Cerebellar nuclear complex (tissue), 1 donor: ENCODE results near the gene SNHG17.
"Not testable (repeated sequence)": the region's sequence is repeated elsewhere in the genome, so short reads cannot be mapped to it uniquely, and the experiment has no call there.

Experiments
- DNase-seq, 2 experiments: peaks; one replicate each; lab custom pipeline; 2025; lab: John Stamatoyannopoulos, UW

The SNHG17 gene

DNA sequence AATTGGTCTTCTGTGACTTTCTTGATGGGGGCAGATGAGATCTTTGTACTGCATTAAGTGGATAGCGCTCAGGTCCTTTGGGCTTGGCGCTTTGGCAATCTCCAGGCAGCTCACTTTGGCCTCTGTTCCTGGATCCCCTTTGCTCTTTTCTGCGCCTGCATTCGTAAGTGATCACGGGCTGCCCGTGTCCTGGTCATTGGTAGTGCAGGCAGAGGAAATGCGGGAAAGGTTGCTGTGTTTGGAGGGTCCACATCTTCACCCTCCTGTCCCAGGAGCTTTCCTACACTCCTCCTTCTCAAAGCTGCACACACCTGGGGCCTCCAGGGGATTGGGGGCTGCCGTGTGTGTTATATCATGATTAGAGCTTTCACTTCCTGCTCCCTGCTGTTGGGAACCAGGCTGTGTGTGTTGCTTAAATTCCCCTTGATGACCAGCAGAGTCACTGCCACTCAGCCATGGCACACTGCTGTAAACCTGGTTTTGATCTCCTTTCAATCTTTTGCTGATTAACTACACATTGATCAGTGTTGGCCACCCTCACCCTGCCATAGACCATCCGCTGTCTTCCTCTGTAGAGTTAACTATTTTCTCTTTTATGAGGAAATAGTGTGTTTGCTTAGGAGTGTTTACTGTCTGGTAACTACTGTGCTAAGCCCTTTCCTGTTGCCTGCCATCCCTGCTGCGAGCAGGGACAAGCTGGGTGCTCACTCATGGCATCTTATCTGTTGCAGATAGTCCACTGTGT is 13.0 kb upstream of the SNHG17 start:
- DNase-seq = no peak

DNA sequence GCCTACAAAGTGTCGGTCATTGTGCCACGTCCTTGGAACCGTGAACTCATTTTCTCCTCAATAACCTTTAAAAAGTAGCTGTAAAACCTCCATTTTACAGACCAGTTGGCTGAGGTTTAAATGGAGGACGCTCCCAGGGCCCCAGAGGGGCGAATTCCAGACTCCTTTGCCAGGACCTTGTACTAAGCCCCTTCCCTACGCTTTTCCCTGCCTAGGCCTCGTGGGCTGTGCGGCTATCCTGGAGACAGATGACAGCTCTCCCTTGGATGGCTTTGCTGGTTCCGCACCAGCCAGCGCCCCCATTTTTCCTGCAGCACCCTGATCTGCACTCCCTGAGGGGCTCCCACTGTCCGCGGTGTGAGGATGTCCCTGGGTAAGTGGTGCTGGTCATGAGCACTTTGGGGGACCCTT is 12.1 kb upstream of the SNHG17 start:
- no peak for DNase-seq

DNA sequence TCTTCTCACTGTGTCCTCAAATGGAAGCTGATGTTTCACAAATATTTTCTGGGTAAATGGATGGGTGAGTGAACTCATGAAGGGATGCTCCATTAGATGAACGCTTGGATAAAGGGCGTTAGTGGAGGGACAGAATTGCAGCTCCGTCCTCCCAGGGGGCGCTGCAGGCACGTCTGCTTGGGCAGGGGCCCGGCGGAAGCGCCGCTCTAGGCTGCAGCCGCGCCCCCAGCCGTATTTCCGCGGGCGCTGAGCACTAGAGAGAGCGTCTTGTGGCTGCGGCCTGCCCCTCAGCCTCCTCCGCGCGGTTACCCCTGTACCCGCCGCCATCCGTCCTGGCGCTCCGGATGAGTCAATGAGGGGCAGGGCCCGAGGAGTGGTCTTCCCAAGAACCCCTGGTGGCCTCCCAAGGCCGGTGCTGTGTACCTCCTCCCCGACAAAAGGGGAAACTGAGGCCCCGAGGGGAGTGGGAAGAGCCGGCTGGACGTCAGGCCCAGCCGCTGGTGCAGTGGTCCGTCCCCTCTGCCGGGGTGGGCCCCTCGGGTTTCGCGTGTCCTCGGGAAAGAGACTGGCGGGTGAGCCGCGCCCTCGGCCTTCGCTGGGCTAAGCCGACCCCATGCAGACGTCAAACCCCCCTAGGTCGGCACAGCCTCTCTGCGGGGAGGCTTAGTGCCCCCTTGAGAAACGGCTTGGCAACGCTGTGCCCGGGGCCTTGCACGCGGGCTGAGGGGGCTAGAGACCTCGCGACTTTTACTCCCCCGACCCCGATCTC is 11.5 kb upstream of the SNHG17 start:
- peak in 1 of 2 experiments; percentile 60 for DNase-seq

DNA sequence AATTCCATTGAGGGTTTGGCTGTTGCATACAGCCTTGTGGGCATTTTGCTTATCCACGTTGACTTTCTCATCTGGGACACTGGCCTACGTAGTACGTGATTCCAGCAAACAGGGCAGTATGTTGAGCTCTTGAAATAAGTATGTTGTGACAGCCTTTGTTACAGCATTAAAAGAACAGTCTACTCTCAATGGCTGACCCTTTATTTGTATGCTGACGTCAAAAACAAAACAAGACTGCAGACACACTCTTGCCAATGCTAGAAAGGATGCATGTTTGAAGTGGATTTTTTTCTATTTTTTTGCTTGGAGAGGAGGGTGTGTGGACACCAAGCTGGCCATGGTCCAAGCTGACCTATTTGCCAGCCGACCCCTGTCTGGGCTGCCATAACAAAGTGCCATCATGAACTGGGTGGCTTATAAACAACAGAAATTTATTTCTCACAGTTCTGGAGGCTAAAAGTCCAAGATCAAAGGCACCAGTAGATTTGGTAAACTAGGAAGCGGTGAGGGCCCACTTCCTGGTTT is 10.8 kb upstream of the SNHG17 start:
- no peak for DNase-seq

DNA sequence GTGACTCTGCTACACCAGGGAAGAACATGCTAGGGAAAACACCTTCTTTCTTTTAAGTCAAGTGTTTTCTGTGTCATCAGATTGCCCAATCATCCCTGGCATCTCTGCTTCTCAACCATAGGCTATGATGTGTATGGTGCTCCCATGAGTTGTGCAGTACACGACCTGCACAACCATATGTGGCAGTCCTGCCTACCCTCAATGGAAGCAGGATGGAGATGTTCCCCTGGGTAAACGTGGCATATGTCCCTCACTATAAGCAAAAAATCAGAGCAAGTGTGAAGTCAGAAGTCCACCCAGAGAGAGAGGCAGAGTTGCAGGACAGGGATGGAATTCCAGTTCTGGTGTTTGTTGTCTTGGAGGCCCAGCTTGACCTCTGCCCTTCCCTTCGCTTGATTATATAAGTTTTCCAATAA is 10.3 kb upstream of the SNHG17 start:
- DNase-seq = no peak

DNA sequence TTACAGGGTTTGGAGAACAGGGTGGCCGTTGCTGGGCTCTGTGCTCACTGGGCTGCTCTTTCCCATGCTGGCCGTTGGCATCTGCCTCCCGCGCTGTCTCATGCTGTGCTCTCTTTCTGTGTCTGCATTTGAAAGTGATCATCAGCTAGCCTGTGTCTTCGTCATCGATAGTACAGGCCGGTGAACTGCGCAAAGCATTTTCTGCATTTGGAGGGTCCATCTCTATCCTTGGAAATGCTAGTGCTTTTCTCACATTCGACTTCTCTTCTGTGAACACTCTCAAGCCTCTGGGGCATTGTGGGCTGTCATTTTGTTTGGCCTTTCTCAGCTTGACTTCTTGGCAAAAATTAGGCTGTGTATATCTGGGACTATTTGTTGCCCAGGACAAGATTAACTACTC is 6.8 kb upstream of the SNHG17 start:
- peak in 1 of 2 experiments; percentile 51 for DNase-seq

DNA sequence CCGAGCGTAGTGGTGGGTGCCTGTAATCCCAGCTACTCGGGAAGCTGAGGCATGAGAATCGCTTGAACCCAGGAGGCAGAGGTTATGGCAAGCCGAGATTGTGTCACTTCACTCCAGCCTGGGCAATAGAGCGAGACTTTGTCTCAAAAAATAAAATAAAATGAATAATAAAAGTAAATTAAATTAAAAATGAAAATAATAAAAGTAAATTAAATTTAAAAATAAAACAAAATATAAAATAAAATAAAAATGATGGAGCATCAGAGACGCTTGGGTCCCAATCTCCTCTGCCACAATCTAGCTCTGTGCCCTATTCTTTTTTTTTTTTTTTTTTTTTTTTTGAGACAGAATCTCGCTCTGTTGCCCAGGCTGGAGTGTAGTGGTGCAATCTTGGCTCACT is 6.0 kb upstream of the SNHG17 start:
- DNase-seq = not testable (repeated sequence)

DNA sequence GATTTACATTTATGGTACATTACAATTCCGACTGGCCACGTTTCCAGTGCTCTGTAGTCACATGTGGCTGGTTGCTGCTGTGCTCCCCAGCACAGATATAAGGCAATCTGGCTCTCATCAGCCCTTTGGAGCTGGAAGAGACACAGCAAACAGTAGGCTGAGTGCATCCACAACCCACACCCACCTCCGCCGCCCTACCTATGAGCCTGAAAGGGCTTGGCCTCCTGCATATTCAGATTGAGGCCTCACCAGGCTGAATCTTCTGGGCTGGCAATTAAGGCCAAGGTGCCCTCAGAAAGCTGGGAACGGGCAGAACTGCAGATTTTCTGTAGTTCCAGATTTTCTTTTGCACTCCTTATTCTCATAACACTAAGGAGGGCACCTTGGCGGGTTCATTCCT is 2.7 kb upstream of the SNHG17 start:
- no peak for DNase-seq

DNA sequence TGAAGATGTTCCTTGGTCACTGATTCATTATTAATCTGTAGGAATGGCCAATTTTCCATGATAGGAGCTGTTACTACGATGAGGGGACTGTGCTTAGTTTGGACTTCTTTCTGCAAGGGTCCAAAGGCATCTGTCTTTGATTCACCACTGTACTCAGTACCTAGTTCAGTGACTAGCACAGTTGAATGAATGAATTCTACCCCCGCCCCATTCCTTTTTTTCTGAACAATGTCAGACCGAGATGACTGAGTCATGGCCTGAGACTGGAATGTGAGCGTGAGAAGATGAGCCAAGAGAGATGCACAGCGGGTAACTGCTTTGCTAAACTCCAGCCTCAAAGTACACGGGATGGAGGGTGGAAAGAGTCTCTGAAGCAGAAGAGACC is 419 bp upstream of the SNHG17 start:
- DNase-seq = no peak

DNA sequence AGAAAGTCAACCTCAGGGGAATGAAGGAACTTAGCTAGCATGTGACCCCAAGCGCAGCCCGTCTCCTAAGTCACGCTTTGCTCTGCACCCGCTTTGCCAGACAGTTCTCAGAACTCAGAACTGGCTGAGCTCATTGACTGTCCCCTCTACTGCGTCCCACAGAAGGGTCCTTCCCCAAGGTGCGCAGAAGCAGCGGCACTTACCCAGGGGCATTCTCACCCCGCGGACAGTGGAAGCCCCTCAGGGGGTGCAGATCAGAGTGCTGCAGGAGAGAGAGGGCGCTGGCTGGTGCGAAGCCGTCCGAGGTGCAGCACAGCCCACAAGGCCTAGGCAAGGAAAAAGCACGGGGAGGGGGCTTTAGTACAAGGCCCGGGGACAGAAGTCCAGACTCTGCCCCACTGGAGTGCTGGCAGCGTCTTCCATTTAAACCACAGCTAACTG is 807 bp downstream of the SNHG17 start:
- no peak for DNase-seq

DNA sequence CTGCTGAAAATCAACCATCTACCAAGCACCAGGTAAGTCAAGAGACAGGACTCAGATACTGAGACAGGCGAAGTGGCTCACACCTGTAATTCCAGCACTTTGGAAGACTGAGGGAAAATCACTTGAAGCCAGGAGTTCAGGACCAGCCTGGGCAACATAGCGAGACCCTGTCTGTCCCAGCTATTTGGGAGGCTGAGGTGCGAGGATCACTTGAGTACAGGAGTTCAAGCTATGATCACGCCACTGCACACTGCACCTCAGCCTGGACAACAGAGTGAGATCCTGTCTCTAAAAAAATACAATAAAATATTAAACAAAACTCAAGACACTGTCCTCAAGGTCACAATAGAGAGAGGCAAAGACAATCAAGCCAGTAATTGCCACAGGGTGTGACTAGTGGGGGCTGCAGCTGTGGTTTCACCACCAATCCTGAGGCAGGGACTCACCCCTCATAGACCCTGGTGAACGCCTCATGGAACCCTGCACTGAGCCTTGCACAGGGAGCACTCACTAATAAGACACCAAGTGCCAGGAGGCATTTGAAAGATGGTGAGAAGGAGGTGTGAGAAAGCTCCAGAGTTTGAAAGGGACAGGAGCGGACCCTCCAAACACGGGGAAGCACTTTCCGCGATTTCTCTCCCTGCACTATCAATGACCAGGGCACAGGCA is 1.7 kb downstream of the SNHG17 start:
- DNase-seq = no peak

DNA sequence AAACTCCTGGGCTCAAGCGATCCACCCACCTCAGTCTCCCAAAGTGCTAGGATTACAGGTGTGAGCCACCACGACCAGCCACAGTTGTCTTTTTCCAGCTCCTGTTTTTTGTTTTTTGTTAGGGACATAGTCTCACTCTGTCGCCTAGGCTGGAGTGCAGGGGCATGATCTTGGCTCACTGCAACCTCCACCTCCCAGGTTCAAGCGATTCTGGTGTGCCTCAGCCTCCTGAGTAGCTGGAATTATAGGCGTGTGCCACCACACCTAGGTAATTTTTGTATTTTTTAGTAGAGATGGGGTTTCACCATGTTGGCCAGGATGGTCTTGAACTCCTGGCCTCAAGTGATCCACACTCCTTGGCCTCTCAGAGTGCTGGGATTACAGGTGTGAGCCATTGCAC is 2.3 kb downstream of the SNHG17 start:
- not testable (repeated sequence) for DNase-seq

DNA sequence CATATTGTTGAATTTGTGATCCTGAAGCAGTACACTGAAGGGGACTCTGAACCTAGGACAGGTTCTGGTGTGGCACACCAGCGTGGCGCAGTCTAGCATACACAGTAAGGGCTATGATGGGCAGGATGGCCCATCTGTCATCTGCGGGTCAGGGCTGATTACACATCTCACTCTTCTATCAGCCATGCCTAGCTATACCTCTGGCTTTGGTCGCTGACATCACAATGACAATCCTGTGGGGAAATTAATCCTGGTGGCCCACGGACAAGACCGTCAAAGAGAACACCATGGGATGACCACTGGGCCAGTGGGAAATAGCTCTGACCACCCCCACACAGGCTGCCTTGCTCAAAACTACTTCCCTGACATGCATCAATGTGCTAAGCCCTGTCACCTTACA is 2.8 kb downstream of the SNHG17 start:
- no peak for DNase-seq

DNA sequence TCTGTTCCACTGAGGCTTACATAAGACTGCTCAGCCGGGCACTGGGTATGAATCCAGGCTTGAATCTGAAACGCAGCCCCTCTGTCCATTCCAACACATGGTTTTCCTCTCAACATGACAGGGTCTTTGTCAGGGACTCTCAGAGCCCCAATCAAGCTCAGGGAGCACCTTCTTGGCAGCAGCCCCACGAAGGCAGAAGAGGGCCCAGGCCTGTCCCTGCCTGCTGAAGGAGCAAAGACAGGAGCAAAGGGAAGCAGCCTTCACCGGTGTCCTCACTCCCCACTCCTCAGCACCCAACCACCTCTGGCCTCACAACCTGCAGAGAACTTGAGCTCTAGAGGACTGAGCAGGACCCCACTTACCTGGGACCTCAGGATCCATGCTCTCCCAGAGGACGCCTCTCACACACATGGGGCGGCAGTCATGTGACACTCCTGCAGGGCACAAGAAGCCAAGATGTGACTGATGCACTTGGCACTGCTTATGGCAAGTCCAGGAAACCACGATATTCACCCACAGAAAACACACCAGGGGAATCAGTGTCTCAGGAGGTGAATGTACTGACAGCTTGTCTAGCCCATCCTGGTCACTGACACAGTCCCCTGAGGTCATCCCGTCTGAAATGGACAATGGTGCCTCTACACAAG is 4.3 kb downstream of the SNHG17 start:
- no peak for DNase-seq

DNA sequence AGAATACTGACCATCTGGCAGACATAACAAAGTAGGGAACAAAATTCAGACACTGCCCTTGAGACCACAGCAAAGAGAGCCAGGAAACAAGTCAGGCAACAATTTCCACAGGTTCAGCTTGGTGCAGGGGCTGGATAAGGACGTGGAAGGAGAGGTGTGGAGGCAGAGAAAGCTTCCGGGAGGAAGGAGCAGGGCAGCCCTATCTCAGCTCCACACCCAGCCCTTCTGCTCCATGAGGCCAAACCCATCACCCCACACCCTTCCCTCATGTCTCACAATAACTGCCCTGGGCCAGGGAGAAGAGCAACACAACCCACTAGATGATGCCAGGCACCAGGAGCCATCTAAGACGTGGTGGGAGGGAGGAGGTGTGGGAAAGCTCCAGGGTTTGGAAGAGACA is 5.8 kb downstream of the SNHG17 start:
- DNase-seq = no peak

DNA sequence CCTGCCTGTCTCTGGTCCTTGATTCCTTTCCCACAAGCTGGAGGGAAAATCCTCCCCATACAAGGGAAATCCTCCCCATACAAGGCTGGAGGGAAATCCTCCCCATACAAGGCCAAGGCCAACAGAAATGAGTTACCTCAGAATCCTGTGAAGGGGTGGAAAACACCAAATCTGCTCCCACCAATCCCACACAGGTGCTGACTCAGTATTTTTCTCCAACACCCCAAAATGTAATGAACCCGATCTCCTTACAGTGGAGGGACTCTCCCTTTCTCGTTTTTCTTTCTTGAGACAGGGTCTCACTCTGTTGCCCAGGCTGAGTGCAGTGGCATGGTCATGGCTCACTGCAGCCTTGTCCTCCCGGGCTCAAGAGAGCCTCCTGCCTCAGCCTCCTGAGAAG is 6.3 kb downstream of the SNHG17 start:
- DNase-seq = no peak

DNA sequence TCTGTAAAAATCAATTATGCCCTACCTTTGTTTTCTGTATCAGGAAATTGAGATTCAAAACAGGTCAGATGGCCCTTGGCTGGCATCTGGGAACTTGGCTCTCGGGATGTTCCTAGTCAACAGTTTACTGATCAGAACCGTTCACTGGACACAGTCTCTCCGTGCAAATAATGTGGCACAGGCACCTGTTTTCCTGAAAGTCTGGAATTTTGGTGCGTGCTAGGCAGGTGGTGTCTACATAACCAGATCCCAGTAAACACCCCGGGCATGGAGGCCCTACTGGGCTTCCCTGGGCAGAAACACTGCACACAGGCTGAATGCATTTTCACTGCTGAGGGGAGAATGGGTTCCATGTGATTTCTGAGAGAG is 7.5 kb downstream of the SNHG17 start:
- DNase-seq = no peak

DNA sequence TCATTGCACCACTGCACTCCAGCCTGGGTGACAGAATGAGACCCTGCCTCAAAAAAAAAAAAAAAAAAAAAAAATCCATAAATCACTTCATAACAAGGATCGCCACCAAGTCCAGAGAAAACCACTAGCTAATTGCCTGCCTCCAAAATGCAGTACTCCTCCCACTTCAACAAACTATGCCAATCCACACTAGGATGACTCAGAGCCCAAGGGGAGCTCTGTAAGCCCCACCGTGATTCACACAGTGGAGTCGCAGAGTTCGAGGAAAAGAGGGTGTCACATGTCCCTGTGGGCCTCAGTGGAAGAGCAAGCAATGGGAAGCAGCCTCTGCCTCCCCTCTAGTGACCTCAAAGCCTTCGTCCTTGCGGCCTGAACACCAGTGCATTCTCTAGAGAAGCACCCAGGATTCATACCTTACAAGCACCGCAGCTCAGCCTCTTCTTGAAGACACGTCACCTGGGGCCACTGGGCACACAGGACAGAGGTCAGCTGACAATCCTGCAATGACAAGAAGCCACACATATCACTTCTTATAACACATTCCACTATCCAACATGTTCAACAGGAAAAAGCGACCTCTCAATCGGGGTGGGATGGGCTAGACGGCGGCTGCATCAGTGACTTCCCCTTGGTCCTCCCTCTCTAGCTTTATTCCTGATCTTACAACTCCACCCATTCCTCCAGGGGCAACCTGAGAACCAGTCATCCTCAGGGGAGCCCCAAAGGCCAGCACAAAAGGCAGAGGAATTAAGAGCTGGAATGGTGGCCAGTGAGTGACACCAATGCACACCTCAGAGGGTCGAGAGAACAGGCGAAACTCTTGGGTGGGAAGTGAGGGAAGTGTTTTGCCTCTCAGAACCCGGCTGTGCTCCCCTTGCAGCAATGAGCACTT is 8.9 kb downstream of the SNHG17 start:
- no peak for DNase-seq

DNA sequence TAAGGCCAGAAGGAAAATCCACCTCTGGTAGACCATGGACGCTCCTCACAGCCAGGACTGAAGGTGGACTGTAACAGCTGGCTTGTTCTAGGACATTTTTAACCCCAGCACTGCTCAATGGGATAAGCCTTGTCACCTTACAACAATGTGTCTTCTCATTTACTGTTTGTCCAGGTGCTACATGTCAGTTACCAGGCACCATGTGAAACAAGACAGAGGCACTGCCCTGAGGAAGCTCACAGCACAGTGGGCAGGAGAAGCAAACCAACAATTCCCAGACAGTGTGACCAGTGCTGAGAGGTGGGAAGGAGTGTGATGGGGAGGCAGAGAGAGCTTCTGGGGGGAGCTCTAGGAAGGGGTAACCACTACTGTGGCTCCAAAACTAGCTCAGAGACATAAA is 10.7 kb downstream of the SNHG17 start:
- DNase-seq = no peak

DNA sequence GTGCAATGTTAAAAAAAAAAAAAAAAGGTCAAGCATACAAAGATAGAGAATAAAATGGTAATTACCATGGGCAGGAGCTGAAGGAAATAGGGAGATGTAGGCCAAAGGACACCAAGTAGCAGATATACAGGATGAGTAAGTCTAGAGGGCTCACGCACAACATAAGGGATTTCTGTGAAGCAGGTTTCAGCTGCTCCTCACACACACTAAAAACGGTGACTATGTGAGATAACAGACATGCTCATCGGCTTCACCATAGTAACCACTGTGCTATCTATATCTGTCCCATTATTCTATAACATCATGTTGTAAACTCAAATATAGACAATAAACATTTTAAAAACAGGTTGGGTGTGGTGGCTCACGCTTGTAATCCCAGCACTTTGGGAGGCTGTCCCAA is 11.6 kb downstream of the SNHG17 start:
- no peak for DNase-seq

DNA sequence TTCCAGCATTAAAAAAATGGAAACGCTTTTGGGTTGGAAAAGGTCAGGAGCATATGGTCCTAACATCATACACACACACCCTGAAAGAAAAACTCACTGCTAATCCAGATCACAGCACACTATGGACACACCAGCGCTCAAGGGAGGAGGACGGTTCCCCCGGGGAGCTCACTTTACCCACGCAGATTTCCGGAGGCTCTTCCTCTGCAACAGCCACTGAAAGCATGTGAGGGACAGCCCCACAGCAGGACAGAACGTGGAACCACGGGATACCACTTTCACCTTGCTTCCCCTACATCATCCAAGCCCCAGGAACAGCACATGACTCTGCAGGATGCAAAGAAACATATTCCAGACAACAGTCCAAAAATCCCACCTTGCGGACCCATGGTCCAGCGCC is 13.2 kb downstream of the SNHG17 start:
- no peak for DNase-seq
